ENCODE measurements around the gene EIF6. TPM values are rescaled to one million over a fixed set of nuclear protein-coding genes. Genes with fewer than 3 reads are reported as not detected.

Gene EIF6
- total RNA-seq, 1 donor from 2014 or later: 315 TPM

- TF ChIP-seq CTCF (conservative IDR thresholded peaks at IDR 0.05; ENCODE audit: low read depth, low read length): no peak
- no peak for DNase-seq (ENCODE audit: low read depth)
- H3K4me3 ChIP-seq (ENCODE audit: low read depth, low read length): no peak overlapping the region
Measured at GRCh38 chr20:35293303-35294292, 9.0 kb upstream of the EIF6 start.

DNA sequence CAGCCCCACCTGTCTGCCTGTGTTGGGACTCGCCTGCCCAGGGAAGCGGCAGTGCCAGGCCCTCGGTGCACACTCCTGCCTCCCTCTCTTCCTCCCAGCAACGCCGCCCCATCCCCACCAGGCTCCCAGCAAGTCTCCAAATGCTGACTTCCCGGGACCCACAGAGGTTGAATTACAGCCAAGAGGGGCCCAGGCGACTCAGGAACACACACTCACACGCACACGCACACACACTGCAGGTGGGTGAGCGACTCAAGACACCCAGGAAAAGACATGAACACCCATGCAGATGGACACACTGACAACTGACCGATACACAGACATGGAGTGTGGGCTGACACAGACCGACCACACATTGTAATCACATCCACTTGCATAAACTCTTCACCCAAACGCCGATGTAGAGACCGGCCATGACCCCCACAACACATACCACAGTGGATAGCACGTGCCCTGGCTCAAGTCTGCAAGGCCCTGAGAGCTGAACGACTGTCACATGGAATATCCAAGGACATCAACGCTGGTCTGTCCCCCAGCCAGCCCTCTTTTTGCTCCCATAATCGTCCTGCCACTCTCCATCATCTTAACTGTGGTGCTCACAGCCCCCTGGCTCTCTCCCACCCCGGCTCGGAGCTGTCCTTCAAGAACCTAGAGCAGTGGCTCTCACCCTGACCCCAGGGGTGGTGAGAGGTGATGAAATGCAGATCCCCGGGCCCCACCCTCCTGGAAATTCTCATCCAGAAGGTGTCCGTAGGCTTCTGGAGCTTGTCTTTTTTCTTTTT, 8.1 kb upstream of the EIF6 start:
- no peak overlapping the region for H3K4me3 ChIP-seq (ENCODE audit: low read depth, low read length)
- TF ChIP-seq CTCF (conservative IDR thresholded peaks at IDR 0.05; ENCODE audit: low read depth, low read length): no peak
- DNase-seq (ENCODE audit: low read depth): no peak

DNA sequence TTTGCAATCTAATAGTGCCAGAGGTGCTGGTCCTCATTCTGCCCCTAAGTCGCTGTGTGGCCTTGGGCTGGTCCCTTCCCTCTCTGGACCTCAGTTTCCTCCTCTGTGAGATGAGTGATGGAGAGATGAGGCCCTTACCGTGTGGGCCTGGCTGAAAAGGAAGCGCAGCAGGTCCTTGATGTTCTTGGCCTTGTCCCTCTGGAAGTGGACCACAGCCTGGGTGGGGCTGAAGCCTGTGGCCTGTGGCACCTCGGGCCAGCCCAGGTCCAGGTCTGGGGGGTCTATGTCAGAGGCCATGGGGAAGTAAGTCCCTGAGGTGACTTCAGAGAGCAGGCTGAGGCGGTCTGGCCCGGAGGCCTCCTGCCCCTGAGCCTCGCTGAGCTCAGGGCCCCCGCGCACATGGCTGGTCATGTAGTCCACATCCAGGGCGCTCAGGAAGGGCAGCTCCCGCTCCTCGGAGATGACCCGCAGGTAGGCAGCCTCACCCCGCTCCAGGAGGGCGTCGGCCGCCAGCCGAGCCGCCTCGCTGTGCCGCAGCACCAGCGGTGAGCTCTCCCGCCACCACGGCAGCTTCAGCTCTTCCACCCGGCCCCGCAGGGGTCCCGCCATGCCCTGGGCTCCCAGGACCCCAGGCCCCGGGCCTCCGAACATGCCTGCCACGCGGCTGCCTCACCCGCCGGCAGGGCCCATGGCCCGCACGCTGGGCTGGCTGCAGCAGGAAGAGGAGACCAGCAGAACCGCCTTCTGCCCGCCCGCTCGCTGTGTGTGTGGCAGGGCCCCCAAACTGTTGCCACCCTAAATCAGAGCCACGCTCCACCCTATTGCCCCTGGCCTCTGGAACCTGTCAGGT, 7.3 kb upstream of the EIF6 start, which contains the start of gene FAM83C:
FAM83C (minus strand) TSS at position 772 of the 850 bp plus-strand sequence; CDS start at position 651, 121 bp downstream.
- TF ChIP-seq CTCF (conservative IDR thresholded peaks at IDR 0.05; ENCODE audit: low read depth, low read length): no peak
- no peak for DNase-seq (ENCODE audit: low read depth)
- H3K4me3 ChIP-seq (ENCODE audit: low read depth, low read length): no peak within 1 kb of the TSS

- no peak for TF ChIP-seq CTCF (conservative IDR thresholded peaks at IDR 0.05; ENCODE audit: low read depth, low read length)
- no peak for DNase-seq (ENCODE audit: low read depth)
- no peak overlapping the region for H3K4me3 ChIP-seq (ENCODE audit: low read depth, low read length)
Measured at GRCh38 chr20:35290887-35291417, 6.4 kb upstream of the EIF6 start.

DNA sequence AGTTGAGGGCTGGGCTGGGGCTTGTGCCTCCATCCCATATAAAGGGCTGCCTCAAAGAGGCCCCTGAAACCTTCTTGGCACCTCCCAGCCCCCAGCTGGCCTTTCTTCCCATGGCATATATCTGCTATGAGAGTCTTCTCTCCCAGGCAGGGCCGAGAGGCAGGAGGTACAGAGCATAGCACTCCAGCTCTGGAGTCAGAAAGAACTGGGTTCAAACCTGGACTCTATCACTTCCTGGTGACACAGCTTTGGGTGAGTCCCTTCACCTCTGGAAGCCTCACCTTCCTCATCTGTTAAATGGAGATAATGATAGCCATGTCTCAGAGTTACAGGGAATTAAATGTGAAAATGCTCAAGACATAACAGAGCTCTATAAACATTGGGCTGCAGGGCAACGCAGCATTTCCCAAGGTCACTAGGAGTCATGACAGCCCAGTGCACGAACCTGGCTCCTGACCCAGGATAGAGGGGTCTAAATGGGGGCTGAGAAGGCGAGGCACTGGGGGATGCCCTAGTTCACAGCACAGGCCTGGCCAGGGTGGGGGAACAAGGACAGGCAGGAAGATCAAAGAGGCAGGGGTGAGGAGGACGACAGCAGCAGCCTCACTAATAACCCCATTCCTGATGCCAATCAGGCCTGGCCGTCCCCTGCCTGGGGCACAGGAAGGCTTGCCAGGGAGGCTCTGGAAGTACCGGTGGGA, 5.8 kb upstream of the EIF6 start:
- H3K4me3 ChIP-seq (ENCODE audit: low read depth, low read length): no peak overlapping the region
- no peak for DNase-seq (ENCODE audit: low read depth)
- TF ChIP-seq CTCF (conservative IDR thresholded peaks at IDR 0.05; ENCODE audit: low read depth, low read length): no peak
